Heart right ventricle (tissue), 16 donors: Measurements from ENCODE around the gene IBA57. TPM values are rescaled to one million over a fixed set of nuclear protein-coding genes. Genes with fewer than 3 reads are reported as not detected.

ENCODE experiments used
- ATAC-seq, 8 donors: fragments of 200-7000 bp; cut with Tn5 transposase; one replicate each; pipeline ENCODE4 v1.9.1; 2020; ENCODE audit warnings: mild to moderate bottlenecking in 8 of 8, moderate library complexity in 8 of 8, moderate number of reproducible peaks in 1 of 8
- DNase-seq, 2 donors: peaks; one replicate each; pipeline ENCODE4 v3.0.0-alpha.2; 2020
- H3K27ac ChIP-seq, 10 donors: fragments of 200-600 bp; sonication (generic) in 2 of 10; one replicate each; pipeline versions ENCODE4 v1.5.0 to v1.8.0; 2020 to 2022; ENCODE audit warnings: mild to moderate bottlenecking in 3 of 10
- H3K27me3 ChIP-seq, 7 donors: fragments of 200-600 bp; one replicate each; pipeline ENCODE4 v1.8.0; 2021 to 2022; ENCODE audit warnings: mild to moderate bottlenecking in 2 of 7
- H3K36me3 ChIP-seq, 9 donors: fragments of 200-600 bp; sonication (generic) in 1 of 9; one replicate each; pipeline versions ENCODE4 v1.5.0 to v1.8.0; 2020 to 2022; ENCODE audit warnings: mild to moderate bottlenecking in 2 of 9
- H3K4me1 ChIP-seq, 9 donors: fragments of 200-600 bp; sonication (generic) in 1 of 9; one replicate each; pipeline versions ENCODE4 v1.5.0 to v1.8.0; 2020 to 2022; ENCODE audit warnings: mild to moderate bottlenecking in 4 of 9
- H3K4me3 ChIP-seq, 10 donors: fragments of 200-600 bp; sonication (generic) in 2 of 10; one replicate each; pipeline versions ENCODE4 v1.5.0 to v1.8.0; 2020 to 2022; ENCODE audit warnings: mild to moderate bottlenecking in 7 of 10, moderate library complexity in 2 of 10
- H3K9me3 ChIP-seq, 11 donors: fragments of 200-600 bp in 10 of 11; sonication (generic) in 2 of 11; one replicate each; pipeline versions ENCODE4 v1.5.0 to v1.8.0; 2013 to 2022; ENCODE audit warnings: mild to moderate bottlenecking in 2 of 11, control low read depth in 1 of 11, moderate library complexity in 1 of 11
- CTCF ChIP-seq, 9 donors: fragments of 200-600 bp; sonication (generic) in 2 of 9; IDR thresholded peaks; one replicate each; pipeline versions ENCODE4 v1.5.0 to v1.8.0; 2021 to 2022; ENCODE audit warnings: antibody characterized with exemption in 9 of 9, mild to moderate bottlenecking in 5 of 9, moderate library complexity in 1 of 9
- WGBS, 2 donors: extraction: QIAGEN DNeasy Blood & Tissue Kit; methylation state at CpG; one replicate each; pipeline ENCODE4 v1.1.7; 2013; ENCODE audit warnings: inconsistent platforms in 1 of 2; 5-methylcytosine and 5-hydroxymethylcytosine counted together
- intact Hi-C, 10 donors: fragments of 100-400 bp; cut with DNase I; formaldehyde crosslinking; loops; one replicate each; pipeline versions ENCODE4 v1.11.1 to v1.14.2; 2022
- polyA plus RNA-seq, 2 donors: library from polyadenylated mRNA; stranded (reverse); fragments of 200-250 nt; gene quantifications; one replicate each; pipeline ENCODE4 v1.2.3, GENCODE V29; 2013
- total RNA-seq, 10 donors: library from RNA; stranded (reverse); fragmentation: NEBNext Ultra II Directional in 3 of 10; extraction: Animal tissue kit (Norgen Biotek cat#: 25700) in 3 of 10; gene quantifications; one replicate each; pipeline versions ENCODE4 v1.2.1 to v1.2.4, GENCODE V29; 2021 to 2023
- donor health status: Arrhythmogenic right ventricular cardiomyopathy.
- donor health status: ischemic (EF 13 %, LVEDD 7.1; RV severe dilation, severe dysfunction).
- donor health status: healthy with polysubstance abuse.
- donor health status: DM: no; HTN: yes; CAD: no.
- donor health status: DM: no; HTN: no; CAD: no.
- donor health status: ischemic (EF 25% LVEDD 6.9; RV normal size, moderate dysfunction).
- donor health status: ischemic (EF 25% LVEDD 5.7; RV mildly dilated, moderate dysfunction).
- donor health status: healthy.
- donor health status: DM: yes; HTN: yes; CAD: no.
- donor health status: Ischemic cardiomyopathy.
- donor health status: ischemic (EF 35%, LVEDD 5.7; RV mildly dilated, moderate dysfunction).
- donor health status: nonischemic (EF 11% LVEDD 7.7; RV severe dilation, severe dysfunction).
- donor health status: DM: yes; HTN: yes; CAD: no.
- donor health status: PGD.
- donor health status: ischemic (EF 29% LVEDD 5.4; RV normal size, mild dysfunction).
- donor health status: nonischemic (EF 23%, LVEDD 6.1; RV moderate dilation, normal function).

The IBA57 gene
- total and polyA plus RNA-seq, 12 donors, result 2.8 to 20.3 (median 16.1) TPM

- Histone ChIP-seq H3K4me3 (no peak overlapping the region), H3K27ac (peak overlapping the region in 2 of 10 donors; percentile 75 to 82), H3K4me1 (peaks cover 0 to 7% (median 0%) of the 10 kb centered on the region in 9 donors), H3K9me3 (peaks cover 0 to 27% (median 12%) of the 10 kb centered on the region in 11 donors), H3K36me3 (no peaks in the 10 kb centered on the region), H3K27me3 (no peaks in the 10 kb centered on the region)
- intact Hi-C loops, result no loop called here
- ATAC-seq (no peak), DNase-seq (no peak)
- WGBS, 2 donors, result 68 to 71% methylated on average over 2 of the region's 2 CpGs
- TF ChIP-seq CTCF (IDR thresholded peaks at IDR 0.05), result no peak
Observed at GRCh38 chr1:228198977-228199590, 33.5 kb downstream of the IBA57 start.

- WGBS, 2 donors, result 71 to 76% methylated on average over 8 of the region's 8 CpGs
- DNase-seq (no peak), ATAC-seq (no peak)
- Histone ChIP-seq H3K36me3 (no peaks in the 10 kb centered on the region), H3K4me3 (no peak overlapping the region), H3K4me1 (peaks cover 3 to 30% (median 20%) of the 10 kb centered on the region in 9 donors), H3K27me3 (peaks cover 0 to 3% (median 0%) of the 10 kb centered on the region in 7 donors), H3K9me3 (peaks cover 0 to 6% (median 0%) of the 10 kb centered on the region in 11 donors), H3K27ac (no peak overlapping the region)
- intact Hi-C loops, result loop anchor here in 6 of 10 donors (5.0 to 10.0 kb wide), 2 partner anchors 38 to 70 kb away; partner anchors contain the start of gene IBA57 (in 5 of the 6)
- no peak for TF ChIP-seq CTCF (IDR thresholded peaks at IDR 0.05)
Observed at GRCh38 chr1:228204958-228205357, 39.4 kb downstream of the IBA57 start.

DNA sequence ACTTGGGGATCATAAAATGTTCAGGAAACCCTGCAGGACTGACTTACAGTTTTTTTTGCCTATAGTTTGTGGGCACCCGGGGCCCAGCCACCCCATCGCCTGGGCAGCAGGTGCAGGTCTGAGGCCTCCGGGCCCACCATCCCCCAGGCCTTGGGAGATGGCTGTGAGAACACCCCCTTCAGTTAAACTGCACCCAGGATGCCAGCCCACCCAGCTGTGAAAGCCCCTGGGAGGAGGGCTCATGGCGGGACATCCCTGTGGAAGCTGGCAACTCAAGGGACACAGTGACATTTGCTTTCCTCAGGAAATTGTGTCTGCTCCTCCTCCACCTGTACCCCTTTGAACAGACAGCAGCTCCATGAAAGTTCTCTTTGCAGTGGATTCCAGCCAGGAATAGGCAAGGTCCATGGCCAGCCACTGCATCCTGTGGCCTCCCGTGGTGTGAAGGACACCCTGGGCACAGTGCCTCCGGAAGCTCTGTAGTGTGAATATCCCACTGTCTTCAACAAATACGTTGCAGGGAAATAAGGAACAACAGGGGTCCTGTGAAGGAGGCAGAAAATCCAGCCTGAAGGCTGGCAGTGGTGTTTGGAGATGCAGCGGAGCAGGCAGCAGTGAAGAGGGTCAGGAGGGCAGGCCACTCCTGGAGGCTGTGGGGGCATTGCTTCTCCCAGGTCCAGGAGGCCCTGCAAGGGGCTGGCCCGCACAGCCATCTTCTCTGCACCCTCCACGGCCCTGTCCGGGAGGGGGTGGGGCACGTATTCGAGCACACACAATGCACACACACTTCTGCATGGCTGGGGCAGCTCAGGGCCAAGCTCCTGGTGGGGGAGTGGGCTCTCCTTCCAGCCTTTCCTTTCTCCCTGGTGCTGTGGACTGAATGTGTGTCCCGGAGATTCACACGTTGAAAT is 40.2 kb downstream of the IBA57 start:
- H3K4me1 ChIP-seq, result peaks cover 3 to 36% (median 22%) of the 10 kb centered on the region in 9 donors
- DNase-seq, result no peak
- WGBS, 2 donors, result 42 to 50% methylated on average over 15 of the region's 15 CpGs
- H3K4me3 ChIP-seq, result no peak overlapping the region
- TF ChIP-seq CTCF (IDR thresholded peaks at IDR 0.05), result no peak
- H3K27me3 ChIP-seq, result peaks cover 0 to 3% (median 0%) of the 10 kb centered on the region in 7 donors
- intact Hi-C loops, result loop anchor here in 6 of 10 donors (5.0 to 10.0 kb wide), 2 partner anchors 38 to 71 kb away; partner anchors contain the start of gene IBA57 (in 5 of the 6)
- no peaks in the 10 kb centered on the region for H3K9me3 ChIP-seq
- no peaks in the 10 kb centered on the region for H3K36me3 ChIP-seq
- ATAC-seq, result no peak
- H3K27ac ChIP-seq, result peak overlapping the region in 6 of 10 donors; percentile 92 to 100 (median 97)
